T-helper 22 cell (primary cell): ENCODE results near the gene KIRREL2.
"Not testable (repeated sequence)": the region's sequence is repeated elsewhere in the genome, so short reads cannot be mapped to it uniquely, and the experiment has no call there.

Experiments
- DNase-seq: peaks from one replicate; pipeline ENCODE4 v3.0.0-alpha.2; 2020; ENCODE audit warnings: low read depth

The KIRREL2 gene

GRCh38 chr19:35869327-35870123 lies 12.8 kb downstream of the KIRREL2 start:
- peak; percentile 69 for DNase-seq

GRCh38 chr19:35870124-35870736 lies 13.5 kb downstream of the KIRREL2 start:
- DNase-seq, result not testable (repeated sequence)

GRCh38 chr19:35870798-35871197 lies 14.1 kb downstream of the KIRREL2 start:
- DNase-seq, result no peak

- DNase-seq, result no peak
Observed at GRCh38 chr19:35871611-35872010, 14.9 kb downstream of the KIRREL2 start.

GRCh38 chr19:35872180-35872579 lies 15.5 kb downstream of the KIRREL2 start:
- DNase-seq, result no peak

- DNase-seq, result no peak
Observed at GRCh38 chr19:35874392-35874930, 17.8 kb downstream of the KIRREL2 start.

GRCh38 chr19:35879068-35879467 lies 22.4 kb downstream of the KIRREL2 start:
- DNase-seq, result no peak

GRCh38 chr19:35879770-35880317 lies 23.1 kb downstream of the KIRREL2 start:
- peak; percentile 52 for DNase-seq

- no peak for DNase-seq
Observed at GRCh38 chr19:35882114-35882832, 25.6 kb downstream of the KIRREL2 start.

- DNase-seq, result no peak
Observed at GRCh38 chr19:35883882-35884281, 27.2 kb downstream of the KIRREL2 start.

GRCh38 chr19:35885225-35885738 lies 28.6 kb downstream of the KIRREL2 start:
- no peak for DNase-seq

- no peak for DNase-seq
Observed at GRCh38 chr19:35885904-35886303, 29.2 kb downstream of the KIRREL2 start.

- DNase-seq, result no peak
Observed at GRCh38 chr19:35887197-35887596, 30.5 kb downstream of the KIRREL2 start.

GRCh38 chr19:35888398-35888797 lies 31.7 kb downstream of the KIRREL2 start:
- no peak for DNase-seq

- DNase-seq, result no peak
Observed at GRCh38 chr19:35889370-35890112, 32.8 kb downstream of the KIRREL2 start.

GRCh38 chr19:35890113-35890650 lies 33.5 kb downstream of the KIRREL2 start:
- no peak for DNase-seq

GRCh38 chr19:35891819-35892218 lies 35.1 kb downstream of the KIRREL2 start:
- DNase-seq, result not testable (repeated sequence)

GRCh38 chr19:35894342-35894741 lies 37.6 kb downstream of the KIRREL2 start:
- DNase-seq, result no peak

GRCh38 chr19:35895911-35896642 lies 39.4 kb downstream of the KIRREL2 start:
- no peak for DNase-seq

- no peak for DNase-seq
Observed at GRCh38 chr19:35896643-35897040, 39.9 kb downstream of the KIRREL2 start.
